Measurements from ENCODE around the gene LY9. TPM values are rescaled to one million over a fixed set of nuclear protein-coding genes. Genes with fewer than 3 reads are reported as not detected.

LY9 gene
- total RNA-seq, 4 donors from 2014 or later, result 0.23 to 1.6 (median 0.84) TPM

GRCh38 chr1:160839746-160840145, 43.8 kb downstream of the LY9 start:
- DNase-seq (ENCODE audit: low spot score in 2 of 2), result no peak
- no peak overlapping the region for H3K4me3 ChIP-seq (ENCODE audit: low read depth, poor library complexity, severe bottlenecking)
- WGBS, 2 donors, result 80 to 81% methylated on average over 2 of the region's 2 CpGs
- intact Hi-C loops (cut with DNase I; ENCODE audit: low total_unique reads), result loop anchor here (10.0 kb wide), 2 partner anchors 115 to 165 kb away; partner anchors contain the start of gene ITLN2
- TF ChIP-seq POLR2A (IDR thresholded peaks at IDR 0.05) (no peak), CTCF (IDR thresholded peaks at IDR 0.05) (no peak)

GRCh38 chr1:160841079-160841478, 45.1 kb downstream of the LY9 start:
- intact Hi-C loops (cut with DNase I; ENCODE audit: low total_unique reads), result no loop called here

GRCh38 chr1:160844447-160845232, 48.7 kb downstream of the LY9 start:
- TF ChIP-seq POLR2A (IDR thresholded peaks at IDR 0.05), result no peak
- TF ChIP-seq CTCF (IDR thresholded peaks at IDR 0.05), result no peak
- peak in 1 of 2 donors; percentile 42 for DNase-seq (ENCODE audit: low spot score in 2 of 2)
- 83 to 86% methylated on average over 12 of the region's 12 CpGs for WGBS, 2 donors
- H3K4me3 ChIP-seq (ENCODE audit: low read depth, poor library complexity, severe bottlenecking), result no peak overlapping the region
- intact Hi-C loops (cut with DNase I; ENCODE audit: low total_unique reads), result no loop called here

More at GRCh38 chr1:160841079-160841478, 45.1 kb downstream of the LY9 start:
- no peak for DNase-seq (ENCODE audit: low spot score in 2 of 2)
- TF ChIP-seq POLR2A (IDR thresholded peaks at IDR 0.05) (no peak), CTCF (IDR thresholded peaks at IDR 0.05) (no peak)
- no peak overlapping the region for H3K4me3 ChIP-seq (ENCODE audit: low read depth, poor library complexity, severe bottlenecking)
- WGBS, 2 donors, result 68 to 69% methylated on average over 4 of the region's 4 CpGs

GRCh38 chr1:160846281-160846680, 50.3 kb downstream of the LY9 start:
- WGBS, 2 donors, result 91 to 92% methylated on average over 12 of the region's 12 CpGs
- peak in 1 of 2 donors; percentile 61 for DNase-seq (ENCODE audit: low spot score in 2 of 2)
- intact Hi-C loops (cut with DNase I; ENCODE audit: low total_unique reads), result no loop called here
- H3K4me3 ChIP-seq (ENCODE audit: low read depth, poor library complexity, severe bottlenecking), result no peak overlapping the region
- TF ChIP-seq CTCF (IDR thresholded peaks at IDR 0.05), result no peak
- no peak for TF ChIP-seq POLR2A (IDR thresholded peaks at IDR 0.05)

GRCh38 chr1:160850541-160850940, 54.6 kb downstream of the LY9 start:
- no peak for DNase-seq (ENCODE audit: low spot score in 2 of 2)
- H3K4me3 ChIP-seq (ENCODE audit: low read depth, poor library complexity, severe bottlenecking), result no peak overlapping the region
- 78 to 86% methylated on average over 5 of the region's 5 CpGs for WGBS, 2 donors
- intact Hi-C loops (cut with DNase I; ENCODE audit: low total_unique reads), result no loop called here
- no peak for TF ChIP-seq POLR2A (IDR thresholded peaks at IDR 0.05)
- TF ChIP-seq CTCF (IDR thresholded peaks at IDR 0.05), result no peak

Measured in lower leg skin (tissue), 4 donors.